ENCODE data around the gene PPFIA1.

PPFIA1 gene

GRCh38 chr11:70399681-70400112 lies 129.2 kb downstream of the PPFIA1 start:
- ChIA-PET POLR2A (interaction anchor here (1.0 to 1.5 kb wide), 3 partner anchors 8 to 21 kb away, joined by 3 to 4 read pairs (median 3); no protein-coding TSS in a partner anchor), CTCF (no interaction called here)
- peak; percentile 48 for DNase-seq (ENCODE audit: extremely low spot score)
- TF ChIP-seq HDGF (IDR thresholded peaks at IDR 0.05; ENCODE audit: borderline replicate concordance) = no peak
- no peak for TF ChIP-seq L3MBTL2 (conservative IDR thresholded peaks at IDR 0.05)
- no peak for TF ChIP-seq SP1 (IDR thresholded peaks at IDR 0.05)
- no peak for TF ChIP-seq FOXA1 (IDR thresholded peaks at IDR 0.05)

GRCh38 chr11:70400643-70401042 lies 130.2 kb downstream of the PPFIA1 start:
- ChIA-PET POLR2A (interaction anchor here (1.1 kb wide), 1 partner anchor 22 kb away, joined by 3 read pairs; no protein-coding TSS in a partner anchor), CTCF (no interaction called here)
- no peak for DNase-seq (ENCODE audit: extremely low spot score)
- TF ChIP-seq BHLHE40 (IDR thresholded peaks at IDR 0.05; ENCODE audit: borderline replicate concordance) (no peak), FOXM1 (IDR thresholded peaks at IDR 0.05; ENCODE audit: borderline replicate concordance) (no peak), PKNOX1 (IDR thresholded peaks at IDR 0.05) (no peak), HDGF (IDR thresholded peaks at IDR 0.05; ENCODE audit: borderline replicate concordance) (no peak)

- no peak for DNase-seq (ENCODE audit: extremely low spot score)
- ChIA-PET CTCF (interaction anchor here (0.6 kb wide), 1 partner anchor 214 kb away, joined by 8 read pairs; no protein-coding TSS in a partner anchor), POLR2A (no interaction called here)
- TF ChIP-seq TARDBP (IDR thresholded peaks at IDR 0.05) (no peak), FOXM1 (IDR thresholded peaks at IDR 0.05; ENCODE audit: borderline replicate concordance) (no peak), LEF1 (IDR thresholded peaks at IDR 0.05; ENCODE audit: borderline replicate concordance) (no peak), ELF4 (IDR thresholded peaks at IDR 0.05) (no peak), PKNOX1 (IDR thresholded peaks at IDR 0.05) (no peak), FOXA1 (IDR thresholded peaks at IDR 0.05) (no peak), ARNT (IDR thresholded peaks at IDR 0.05) (no peak), ZNF384 (IDR thresholded peaks at IDR 0.05) (no peak), HDGF (IDR thresholded peaks at IDR 0.05; ENCODE audit: borderline replicate concordance) (no peak), BHLHE40 (IDR thresholded peaks at IDR 0.05; ENCODE audit: borderline replicate concordance) (no peak), SUZ12 (IDR thresholded peaks at IDR 0.05) (no peak), SP1 (IDR thresholded peaks at IDR 0.05) (no peak), L3MBTL2 (conservative IDR thresholded peaks at IDR 0.05) (no peak), NFRKB (IDR thresholded peaks at IDR 0.05) (no peak), FOXK2 (IDR thresholded peaks at IDR 0.05) (no peak), CTBP1 (IDR thresholded peaks at IDR 0.05; ENCODE audit: borderline replicate concordance) (no peak)
Measured at GRCh38 chr11:70402016-70402415, 131.5 kb downstream of the PPFIA1 start.

- CTCF ChIA-PET = no interaction called here
- POLR2A ChIA-PET = no interaction called here
Measured at GRCh38 chr11:70402685-70403084, 132.2 kb downstream of the PPFIA1 start.

DNA sequence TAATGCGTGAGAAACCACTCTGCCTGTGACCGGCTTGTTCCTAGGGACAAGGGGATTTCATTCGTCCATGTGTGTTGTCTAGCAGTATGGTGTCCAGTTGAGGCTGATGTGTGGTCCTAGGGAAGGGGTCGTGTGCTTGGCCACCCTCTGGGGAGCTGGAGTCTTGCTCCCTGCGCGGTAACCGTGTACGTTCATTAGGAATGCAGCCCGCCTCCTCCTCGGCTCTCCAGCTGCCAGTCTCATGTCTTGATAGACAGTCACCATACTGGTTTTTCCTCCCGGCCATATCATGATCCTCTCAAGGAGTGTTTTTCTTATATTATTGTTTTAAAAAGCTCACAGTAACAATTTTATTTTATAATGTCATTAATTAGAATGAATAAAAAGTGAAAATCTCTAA lies 133.8 kb downstream of the PPFIA1 start:
- no peak for DNase-seq (ENCODE audit: extremely low spot score)
- ChIA-PET POLR2A (no interaction called here), CTCF (no interaction called here)
- TF ChIP-seq FOXA1 (IDR thresholded peaks at IDR 0.05) (no peak), HDGF (IDR thresholded peaks at IDR 0.05; ENCODE audit: borderline replicate concordance) (no peak), SUZ12 (IDR thresholded peaks at IDR 0.05) (no peak), TARDBP (IDR thresholded peaks at IDR 0.05) (no peak), CTBP1 (IDR thresholded peaks at IDR 0.05; ENCODE audit: borderline replicate concordance) (no peak), LEF1 (IDR thresholded peaks at IDR 0.05; ENCODE audit: borderline replicate concordance) (no peak), L3MBTL2 (conservative IDR thresholded peaks at IDR 0.05) (no peak), NFRKB (IDR thresholded peaks at IDR 0.05) (no peak), ELF4 (IDR thresholded peaks at IDR 0.05) (no peak), BHLHE40 (IDR thresholded peaks at IDR 0.05; ENCODE audit: borderline replicate concordance) (no peak), ARNT (IDR thresholded peaks at IDR 0.05) (no peak), ZNF384 (IDR thresholded peaks at IDR 0.05) (no peak), SP1 (IDR thresholded peaks at IDR 0.05) (no peak), FOXM1 (IDR thresholded peaks at IDR 0.05; ENCODE audit: borderline replicate concordance) (no peak), FOXK2 (IDR thresholded peaks at IDR 0.05) (no peak), PKNOX1 (IDR thresholded peaks at IDR 0.05) (no peak)

More at GRCh38 chr11:70402685-70403084, 132.2 kb downstream of the PPFIA1 start:
- DNase-seq (ENCODE audit: extremely low spot score) = no peak
- no peak for TF ChIP-seq PKNOX1 (IDR thresholded peaks at IDR 0.05)
- TF ChIP-seq LEF1 (IDR thresholded peaks at IDR 0.05; ENCODE audit: borderline replicate concordance) = no peak
- no peak for TF ChIP-seq SP1 (IDR thresholded peaks at IDR 0.05)
- no peak for TF ChIP-seq CTBP1 (IDR thresholded peaks at IDR 0.05; ENCODE audit: borderline replicate concordance)
- TF ChIP-seq FOXA1 (IDR thresholded peaks at IDR 0.05) = no peak
- TF ChIP-seq HDGF (IDR thresholded peaks at IDR 0.05; ENCODE audit: borderline replicate concordance) = no peak
- no peak for TF ChIP-seq ARNT (IDR thresholded peaks at IDR 0.05)
- TF ChIP-seq FOXM1 (IDR thresholded peaks at IDR 0.05; ENCODE audit: borderline replicate concordance) = no peak
- TF ChIP-seq ELF4 (IDR thresholded peaks at IDR 0.05) = no peak
- no peak for TF ChIP-seq FOXK2 (IDR thresholded peaks at IDR 0.05)
- TF ChIP-seq ZNF384 (IDR thresholded peaks at IDR 0.05) = no peak
- no peak for TF ChIP-seq L3MBTL2 (conservative IDR thresholded peaks at IDR 0.05)
- no peak for TF ChIP-seq TARDBP (IDR thresholded peaks at IDR 0.05)
- TF ChIP-seq NFRKB (IDR thresholded peaks at IDR 0.05) = no peak
- TF ChIP-seq BHLHE40 (IDR thresholded peaks at IDR 0.05; ENCODE audit: borderline replicate concordance) = no peak
- TF ChIP-seq SUZ12 (IDR thresholded peaks at IDR 0.05) = no peak

All from HEK293T (cell line).